Fibroblast of skin of left biceps (primary cell): Measurements from ENCODE around the gene LGALS9B.
"Not testable (repeated sequence)": the region's sequence is repeated elsewhere in the genome, so short reads cannot be mapped to it uniquely, and the experiment has no call there.

Experiments
- DNase-seq, 2 experiments: peaks; one replicate each; pipeline ENCODE4 v3.0.0-alpha.2; 2013; ENCODE audit warnings: low read depth in 2 of 2

LGALS9B gene

GRCh38 chr17:20466999-20467398, 340 bp downstream of the LGALS9B start:
- DNase-seq: not testable (repeated sequence)

GRCh38 chr17:20466553-20466952, 786 bp downstream of the LGALS9B start:
- DNase-seq: not testable (repeated sequence)

DNA sequence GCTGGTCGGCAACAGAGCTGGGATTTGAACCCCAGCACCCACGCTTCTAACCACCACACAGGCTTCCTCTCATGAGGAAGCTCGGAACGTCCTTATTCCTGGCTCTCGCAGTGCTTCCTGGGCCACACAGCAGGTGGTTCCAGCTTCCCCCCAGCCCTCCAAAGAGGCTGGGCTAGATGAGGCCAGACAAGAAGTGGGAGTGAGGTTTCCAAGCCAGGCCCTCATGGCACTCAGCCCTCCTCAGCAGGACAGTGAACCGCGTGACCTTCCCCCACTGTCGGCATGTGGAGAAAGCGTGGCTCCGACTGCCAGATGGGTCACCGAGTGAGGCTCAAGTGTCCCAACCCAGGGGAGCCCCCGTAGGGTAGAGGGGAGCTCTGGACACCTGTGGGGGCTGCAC, 1.8 kb downstream of the LGALS9B start:
- DNase-seq: not testable (repeated sequence)

GRCh38 chr17:20464854-20465414, 2.4 kb downstream of the LGALS9B start:
- not testable (repeated sequence) for DNase-seq

DNA sequence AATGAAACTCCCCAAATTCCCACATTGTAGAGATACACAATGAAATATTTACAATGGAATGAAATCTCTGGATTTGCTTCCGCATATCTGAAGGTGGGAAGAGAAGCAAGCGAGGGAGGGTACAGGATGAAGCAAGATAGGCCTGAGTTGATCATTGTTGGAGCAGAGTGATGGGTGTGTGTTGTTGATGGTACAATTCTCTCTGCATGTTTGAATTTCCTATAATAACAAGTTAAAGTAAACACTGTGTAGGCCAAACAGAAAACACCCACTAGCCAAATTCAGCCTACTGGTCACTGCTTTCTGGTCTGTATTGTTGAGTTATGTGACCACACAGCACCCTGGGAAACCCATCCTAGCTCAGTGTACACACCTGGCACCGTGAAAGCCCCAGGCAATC, 5.2 kb downstream of the LGALS9B start:
- DNase-seq: not testable (repeated sequence)

DNA sequence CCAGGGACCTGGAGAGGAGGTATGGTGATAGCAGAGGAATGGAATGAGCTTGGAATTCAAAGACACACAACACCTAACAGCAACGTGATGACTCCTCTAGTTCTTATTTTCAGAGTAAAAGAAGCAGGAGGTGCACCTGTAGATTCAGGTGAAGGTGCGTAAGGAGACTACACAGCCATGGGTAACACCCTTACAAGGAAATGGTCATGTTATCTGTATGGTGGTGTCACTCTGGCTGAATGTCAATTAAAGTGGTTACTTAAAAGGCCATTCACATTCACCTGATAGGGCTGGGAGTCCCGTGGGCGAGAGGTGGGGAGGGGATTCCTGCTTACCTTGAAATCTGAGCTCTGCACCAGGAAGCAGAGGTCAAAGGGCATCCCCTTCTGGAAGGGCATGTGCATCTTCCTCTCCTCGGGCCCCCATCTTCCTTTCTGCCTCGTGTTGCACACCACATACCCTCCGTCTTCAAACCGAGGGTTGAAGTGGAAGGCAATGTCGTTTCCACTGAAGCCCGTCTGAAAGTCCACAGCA, 9.4 kb downstream of the LGALS9B start:
- DNase-seq: not testable (repeated sequence)

DNA sequence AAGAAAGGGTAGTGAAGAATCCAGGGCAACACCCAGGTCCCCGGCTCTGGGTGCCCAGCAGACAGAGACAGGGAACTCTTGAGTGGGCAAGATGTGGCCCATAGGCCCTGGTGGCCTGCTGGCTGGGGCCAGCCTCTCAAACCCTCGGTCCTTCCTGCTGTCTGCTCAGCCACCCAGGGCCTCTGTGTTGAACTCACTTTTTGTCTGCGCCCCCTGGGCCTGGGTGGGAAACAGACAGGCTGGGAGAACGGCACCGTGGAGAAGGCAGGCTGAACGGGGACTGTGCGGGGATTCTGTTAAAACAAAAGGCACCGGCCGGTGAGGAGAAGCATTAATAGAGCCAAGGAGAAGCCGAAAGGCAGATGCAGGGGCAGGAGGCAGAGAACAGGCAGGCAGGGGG, 12.2 kb downstream of the LGALS9B start:
- not testable (repeated sequence) for DNase-seq

DNA sequence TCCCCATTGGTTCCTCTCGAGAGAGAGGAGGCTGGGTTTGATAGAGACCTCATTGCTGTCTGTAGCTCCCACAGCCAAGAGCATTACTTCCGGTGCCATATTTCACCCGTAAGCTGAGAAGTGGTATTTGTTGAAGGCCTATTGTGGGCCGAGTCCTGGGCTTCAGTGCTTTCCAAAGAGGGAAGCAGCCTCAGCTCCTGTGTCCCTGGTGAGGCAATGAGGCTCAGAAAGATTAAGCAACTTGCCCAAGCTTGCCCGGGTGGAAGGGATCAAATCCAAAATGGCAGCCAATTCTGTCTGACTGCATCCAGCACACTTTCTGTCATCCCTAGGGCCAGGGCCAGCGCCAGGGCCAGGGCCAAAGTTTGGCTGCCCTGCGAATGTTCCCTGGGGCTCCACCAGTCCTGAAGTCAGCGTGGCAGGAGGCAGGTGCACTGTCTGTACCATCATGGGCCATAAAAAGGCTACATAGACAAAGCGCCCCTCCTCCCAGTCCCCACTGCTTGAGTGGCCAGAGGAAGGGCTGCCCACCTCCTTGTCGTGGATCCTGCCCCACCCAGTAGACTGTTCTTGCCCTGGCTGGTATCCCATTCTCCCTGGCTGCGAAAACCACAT, 13.4 kb downstream of the LGALS9B start:
- DNase-seq: not testable (repeated sequence)

DNA sequence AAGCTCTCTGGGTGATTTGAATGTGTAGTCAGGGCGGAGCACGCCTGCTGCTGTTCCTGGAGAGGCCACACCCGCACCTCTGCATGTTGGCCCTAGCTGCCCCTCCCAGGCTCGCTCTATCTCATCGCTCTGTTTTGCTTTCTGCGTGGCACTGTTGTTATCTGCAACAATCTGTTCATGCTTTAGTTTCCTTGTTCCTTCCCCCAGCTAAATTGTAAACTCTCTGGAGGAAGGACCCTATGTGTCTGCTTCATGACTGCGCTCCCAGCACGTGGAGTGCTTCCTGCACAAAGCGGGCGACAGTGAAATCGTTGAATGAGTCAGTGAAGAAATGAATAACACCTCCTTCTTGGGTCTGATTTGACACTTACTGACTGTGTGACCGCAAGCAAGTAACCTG, 16.5 kb downstream of the LGALS9B start:
- DNase-seq: not testable (repeated sequence)

DNA sequence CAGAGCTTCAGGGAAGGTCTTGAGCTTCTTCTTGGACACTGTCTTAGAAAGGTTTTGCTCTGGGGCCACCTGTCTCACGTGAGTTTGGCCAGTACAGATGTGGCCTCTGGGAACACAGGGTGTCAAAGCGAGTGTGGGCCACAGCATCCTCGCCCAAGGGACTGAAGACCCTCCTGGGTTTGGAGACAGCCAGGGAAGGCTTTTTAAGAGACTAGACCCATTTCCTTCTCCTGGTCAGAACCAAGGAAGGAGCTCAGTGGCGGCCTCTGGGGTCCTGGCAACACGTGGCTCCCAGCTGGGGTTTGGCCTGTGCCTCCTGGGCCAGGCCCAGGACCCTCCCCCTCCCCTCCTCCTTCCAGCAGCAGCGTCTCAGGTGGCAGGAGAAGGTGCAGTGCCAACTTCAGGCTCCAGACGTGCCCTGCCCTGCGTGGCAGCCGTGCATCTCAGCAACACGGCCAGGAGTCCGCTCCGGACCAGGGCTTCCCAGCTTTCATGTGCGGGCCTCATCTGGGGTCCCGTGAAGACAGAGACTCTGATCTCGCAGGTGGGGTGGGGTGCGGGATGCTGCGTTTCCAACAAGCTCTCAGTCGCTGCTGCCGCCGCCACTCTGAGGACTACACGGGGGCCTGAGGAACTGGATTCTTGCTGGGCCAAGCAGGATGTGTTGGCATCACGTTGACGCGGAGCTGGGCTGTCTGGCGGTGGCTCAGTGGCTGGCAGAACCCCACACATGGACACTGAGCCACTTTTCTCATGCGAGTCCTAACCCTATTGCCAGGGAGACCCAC, 19.6 kb downstream of the LGALS9B start:
- DNase-seq: not testable (repeated sequence)

GRCh38 chr17:20446895-20447294, 20.4 kb downstream of the LGALS9B start:
- not testable (repeated sequence) for DNase-seq

- DNase-seq: not testable (repeated sequence)
These were observed 22.6 kb downstream of the LGALS9B start for GRCh38 chr17:20444581-20445236.

DNA sequence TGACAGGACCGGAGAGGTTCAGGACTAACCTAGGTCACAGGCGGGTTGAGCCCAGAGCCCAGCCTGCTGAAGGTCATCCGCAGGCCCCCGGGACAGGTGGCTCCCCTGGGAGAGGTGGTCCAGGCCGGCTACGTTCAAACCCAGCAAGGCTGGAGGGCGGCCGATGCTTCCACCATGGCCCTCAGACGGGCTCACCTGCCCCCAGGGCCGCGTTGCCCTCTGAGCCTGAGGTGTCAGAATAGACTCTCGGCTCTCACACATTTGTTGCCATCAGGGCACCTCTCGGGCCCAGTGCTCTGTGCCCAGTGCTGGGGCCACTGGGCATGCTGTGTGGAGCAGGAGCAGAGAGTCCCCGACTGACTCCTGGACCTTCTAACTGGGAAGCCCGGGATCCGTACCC, 23.2 kb downstream of the LGALS9B start:
- not testable (repeated sequence) for DNase-seq

GRCh38 chr17:20443632-20444031, 23.7 kb downstream of the LGALS9B start:
- DNase-seq: not testable (repeated sequence)

DNA sequence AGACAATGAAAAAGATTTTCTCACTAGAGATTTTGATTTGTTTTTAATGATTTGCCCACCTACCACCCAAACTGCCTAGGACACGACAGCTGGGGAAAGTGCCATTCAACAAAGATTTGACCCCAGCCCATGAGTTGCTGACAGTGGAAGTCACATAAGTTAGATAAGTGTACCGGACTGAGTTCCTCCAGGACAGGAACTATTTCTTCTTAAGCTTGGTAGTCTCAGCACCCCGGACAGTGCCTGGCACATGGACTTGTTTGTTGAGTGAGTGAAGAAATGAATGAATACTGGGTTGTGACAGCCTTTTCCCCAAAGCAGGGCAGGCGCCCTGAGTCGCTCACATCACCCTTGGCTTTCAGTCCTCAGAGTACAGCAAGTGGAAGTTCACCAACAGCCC, 26.7 kb downstream of the LGALS9B start:
- DNase-seq: not testable (repeated sequence)

GRCh38 chr17:20435166-20435565, 32.2 kb downstream of the LGALS9B start:
- not testable (repeated sequence) for DNase-seq

DNA sequence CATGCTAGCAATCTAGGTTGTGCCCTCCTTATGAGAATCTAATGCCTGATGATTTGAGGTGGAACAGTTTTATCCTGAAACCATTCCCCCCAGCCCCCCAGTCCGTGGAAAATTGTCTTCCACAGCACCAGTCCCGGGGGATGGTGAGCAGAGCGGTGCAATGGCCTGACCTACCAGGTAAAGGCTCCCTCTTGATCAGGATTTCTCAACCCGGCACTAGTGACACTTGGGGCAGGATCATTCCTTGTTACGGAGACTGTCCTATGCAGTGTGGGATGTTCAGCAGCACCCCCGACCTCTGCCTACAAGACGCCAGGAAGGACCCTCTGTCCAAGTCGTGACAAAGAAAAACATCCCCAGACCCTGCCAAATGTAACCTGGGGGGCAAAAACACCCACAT, 34.0 kb downstream of the LGALS9B start:
- not testable (repeated sequence) for DNase-seq

- not testable (repeated sequence) for DNase-seq
These were observed 40.1 kb downstream of the LGALS9B start for GRCh38 chr17:20427264-20427663.

DNA sequence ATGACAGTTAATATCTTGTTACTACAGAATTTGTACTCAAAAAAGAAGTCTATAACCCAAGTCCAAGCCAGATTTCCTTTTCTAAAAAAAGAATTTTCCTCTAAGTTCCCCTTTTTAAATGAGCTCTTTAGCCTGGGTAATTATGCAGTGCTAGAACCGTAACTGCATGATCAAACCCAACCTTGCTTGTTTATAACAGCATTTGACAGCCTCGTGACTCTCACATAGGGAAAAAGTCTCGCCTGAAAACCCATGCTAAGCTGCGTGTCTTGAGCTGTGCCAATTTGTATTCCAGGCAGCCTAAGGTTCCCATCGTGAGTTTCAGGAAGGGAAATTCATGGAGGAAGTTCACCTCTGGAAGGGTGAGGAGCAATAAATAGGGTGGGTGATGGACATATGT, 44.5 kb downstream of the LGALS9B start:
- DNase-seq: not testable (repeated sequence)

GRCh38 chr17:20418838-20419237, 48.5 kb downstream of the LGALS9B start:
- not testable (repeated sequence) for DNase-seq

DNA sequence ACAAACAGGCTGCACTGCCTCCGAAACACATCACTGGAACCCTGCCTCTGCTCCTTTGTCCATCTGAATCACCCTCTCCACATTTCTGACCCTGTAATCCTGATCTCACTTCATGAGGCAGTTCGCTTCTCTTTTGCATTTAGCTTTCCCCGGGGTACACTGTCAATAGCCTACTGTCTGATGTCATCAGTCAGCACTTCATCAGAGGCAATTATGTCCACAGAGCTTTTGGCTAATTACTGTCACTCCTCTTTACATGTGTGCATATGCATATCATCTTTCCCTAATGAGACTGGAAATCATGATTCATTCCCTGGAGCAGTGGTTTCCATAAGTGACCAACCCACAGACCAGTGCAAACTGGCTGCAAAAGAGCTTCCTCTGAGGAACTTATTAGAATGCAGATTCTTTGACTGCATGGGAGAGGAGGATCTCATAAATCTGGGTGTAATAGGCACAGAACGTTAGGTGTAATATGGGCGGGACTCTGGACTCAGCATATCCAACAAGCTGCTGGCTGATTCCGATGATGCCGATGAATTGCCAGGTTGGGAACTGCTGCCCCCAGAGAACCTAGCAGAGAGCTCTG, 49.8 kb downstream of the LGALS9B start:
- DNase-seq: not testable (repeated sequence)
